Gastroesophageal sphincter (tissue), 3 donors: ENCODE results near the gene FOXO1.

Source experiments
- POLR2A ChIP-seq, 2 donors: fragments of 450-650 bp; IDR thresholded peaks; one replicate each; pipeline ENCODE4 v1.6.1; 2017; ENCODE audit warnings: antibody characterized with exemption in 2 of 2, mild to moderate bottlenecking in 2 of 2, moderate library complexity in 1 of 2
- TF ChIP-seq, protein P1 (sequence below), 4 experiments: fragments of 200-600 bp in 2 of 4; fragments of 450-650 bp in 2 of 4; sonication (generic) in 1 of 4; IDR thresholded peaks; one replicate each; pipeline ENCODE4 v1.5.1; 2017 to 2019; ENCODE audit warnings: antibody characterized with exemption in 4 of 4, mild to moderate bottlenecking in 2 of 4, moderate library complexity in 2 of 4

DNA sequence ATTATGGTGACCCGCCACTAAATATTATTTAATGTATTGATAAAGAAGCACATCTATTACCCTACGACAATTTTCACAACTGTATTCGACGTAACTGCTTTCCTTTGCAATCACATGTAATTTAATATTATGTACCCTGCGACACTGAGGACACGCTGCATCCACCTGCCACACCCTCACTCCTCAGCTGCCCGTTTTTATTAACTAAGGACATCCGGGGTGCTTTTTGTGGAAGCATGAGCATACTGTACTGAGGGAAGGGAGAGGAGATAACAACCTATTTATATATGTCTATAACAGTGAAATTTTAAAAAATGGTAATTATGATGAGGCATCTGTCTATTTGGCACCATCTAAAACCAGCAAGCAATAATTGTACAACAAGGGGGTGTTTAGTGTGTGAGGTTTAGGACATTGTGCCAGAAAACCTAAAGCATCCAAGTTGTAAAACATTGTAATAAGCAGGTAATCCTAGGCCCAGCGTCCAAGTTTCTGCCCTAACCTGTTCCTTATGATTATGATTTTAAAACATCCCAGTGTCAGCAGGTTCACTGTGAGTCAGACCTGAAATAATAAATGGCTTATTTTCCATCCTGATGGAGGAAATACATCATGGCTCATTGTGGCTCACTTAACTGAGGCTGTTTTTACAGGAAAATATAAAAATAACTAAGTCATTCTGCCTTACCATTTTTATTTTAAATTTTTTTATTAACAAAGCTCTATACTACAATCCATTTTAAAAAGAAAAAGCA, 56.3 kb downstream of the FOXO1 start:
- TF ChIP-seq, protein P1, sequence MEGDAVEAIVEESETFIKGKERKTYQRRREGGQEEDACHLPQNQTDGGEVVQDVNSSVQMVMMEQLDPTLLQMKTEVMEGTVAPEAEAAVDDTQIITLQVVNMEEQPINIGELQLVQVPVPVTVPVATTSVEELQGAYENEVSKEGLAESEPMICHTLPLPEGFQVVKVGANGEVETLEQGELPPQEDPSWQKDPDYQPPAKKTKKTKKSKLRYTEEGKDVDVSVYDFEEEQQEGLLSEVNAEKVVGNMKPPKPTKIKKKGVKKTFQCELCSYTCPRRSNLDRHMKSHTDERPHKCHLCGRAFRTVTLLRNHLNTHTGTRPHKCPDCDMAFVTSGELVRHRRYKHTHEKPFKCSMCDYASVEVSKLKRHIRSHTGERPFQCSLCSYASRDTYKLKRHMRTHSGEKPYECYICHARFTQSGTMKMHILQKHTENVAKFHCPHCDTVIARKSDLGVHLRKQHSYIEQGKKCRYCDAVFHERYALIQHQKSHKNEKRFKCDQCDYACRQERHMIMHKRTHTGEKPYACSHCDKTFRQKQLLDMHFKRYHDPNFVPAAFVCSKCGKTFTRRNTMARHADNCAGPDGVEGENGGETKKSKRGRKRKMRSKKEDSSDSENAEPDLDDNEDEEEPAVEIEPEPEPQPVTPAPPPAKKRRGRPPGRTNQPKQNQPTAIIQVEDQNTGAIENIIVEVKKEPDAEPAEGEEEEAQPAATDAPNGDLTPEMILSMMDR (IDR thresholded peaks at IDR 0.05), result no peak
- no peak for TF ChIP-seq POLR2A (IDR thresholded peaks at IDR 0.05)
